ENCODE measurements around the gene QTRT2.

- TF ChIP-seq, protein P1, sequence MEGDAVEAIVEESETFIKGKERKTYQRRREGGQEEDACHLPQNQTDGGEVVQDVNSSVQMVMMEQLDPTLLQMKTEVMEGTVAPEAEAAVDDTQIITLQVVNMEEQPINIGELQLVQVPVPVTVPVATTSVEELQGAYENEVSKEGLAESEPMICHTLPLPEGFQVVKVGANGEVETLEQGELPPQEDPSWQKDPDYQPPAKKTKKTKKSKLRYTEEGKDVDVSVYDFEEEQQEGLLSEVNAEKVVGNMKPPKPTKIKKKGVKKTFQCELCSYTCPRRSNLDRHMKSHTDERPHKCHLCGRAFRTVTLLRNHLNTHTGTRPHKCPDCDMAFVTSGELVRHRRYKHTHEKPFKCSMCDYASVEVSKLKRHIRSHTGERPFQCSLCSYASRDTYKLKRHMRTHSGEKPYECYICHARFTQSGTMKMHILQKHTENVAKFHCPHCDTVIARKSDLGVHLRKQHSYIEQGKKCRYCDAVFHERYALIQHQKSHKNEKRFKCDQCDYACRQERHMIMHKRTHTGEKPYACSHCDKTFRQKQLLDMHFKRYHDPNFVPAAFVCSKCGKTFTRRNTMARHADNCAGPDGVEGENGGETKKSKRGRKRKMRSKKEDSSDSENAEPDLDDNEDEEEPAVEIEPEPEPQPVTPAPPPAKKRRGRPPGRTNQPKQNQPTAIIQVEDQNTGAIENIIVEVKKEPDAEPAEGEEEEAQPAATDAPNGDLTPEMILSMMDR (IDR thresholded peaks at IDR 0.05): no peak
- TF ChIP-seq POLR2A (IDR thresholded peaks at IDR 0.05) (no peak), EP300 (IDR thresholded peaks at IDR 0.05) (no peak)
Measured at GRCh38 chr3:114114719-114115118, 58.2 kb downstream of the QTRT2 start.

Data from suprapubic skin (tissue), 3 donors.